ENCODE results near the gene KCNQ2. TPM values are rescaled to one million over a fixed set of nuclear protein-coding genes. Genes with fewer than 3 reads are reported as not detected.

The KCNQ2 gene
- total RNA-seq, 1 donor from 2014 or later: 157 TPM

DNA sequence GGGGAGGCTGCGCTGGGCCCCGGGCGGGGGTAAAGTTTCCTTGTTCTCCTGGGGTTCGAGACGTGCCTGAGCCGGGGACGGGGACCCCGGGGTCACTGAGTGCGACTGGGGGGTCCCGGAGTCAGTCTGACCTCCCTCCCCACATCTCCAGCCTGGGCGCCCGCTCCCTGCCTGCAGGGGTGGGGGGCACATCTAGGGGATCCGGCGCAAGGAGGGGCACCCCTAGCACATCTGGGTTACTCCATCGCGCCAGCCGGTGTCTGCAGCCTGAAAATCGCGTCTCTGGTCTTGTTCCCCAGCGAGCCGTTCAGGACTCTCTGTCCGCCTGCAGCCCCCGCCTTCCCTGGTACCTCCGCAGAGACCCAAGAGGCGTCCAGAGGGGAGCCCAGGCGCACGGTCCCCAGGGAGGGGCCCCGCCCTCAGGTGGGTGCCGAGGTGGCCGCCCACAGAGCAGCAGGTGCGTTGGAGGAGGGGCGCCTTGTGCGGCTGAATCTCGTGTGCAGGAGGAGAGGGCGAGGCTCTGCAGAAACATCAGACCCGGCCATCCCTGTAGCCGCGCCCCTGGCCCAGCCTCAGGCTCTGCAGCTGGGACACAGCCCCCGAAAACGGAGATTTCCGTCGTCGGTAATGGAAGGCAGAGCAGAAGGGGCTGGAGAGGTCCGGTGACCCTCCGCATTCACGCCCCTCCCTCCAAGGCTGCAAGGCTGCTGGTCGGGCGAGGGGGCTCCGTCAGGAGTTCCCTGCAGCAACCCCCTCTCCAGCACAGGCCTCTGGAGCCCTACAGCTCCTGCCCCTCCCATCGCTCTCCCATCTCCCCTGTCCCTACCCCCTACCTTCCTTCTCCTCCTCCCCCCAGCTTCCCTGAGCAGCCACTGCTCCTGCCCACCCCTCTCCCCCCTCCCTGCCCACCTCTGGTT is 110.7 kb downstream of the KCNQ2 start:
- DNase-seq (ENCODE audit: low read depth, low spot score): no peak
- H3K9me3 Mint-ChIP-seq: no peaks in the 10 kb centered on the region
- H3K4me3 Mint-ChIP-seq: peak overlapping the region; percentile 74
- H3K27me3 Mint-ChIP-seq (ENCODE audit: low read depth): peaks cover 26% of the 10 kb centered on the region
- no peak overlapping the region for H3K27ac Mint-ChIP-seq (ENCODE audit: unreplicated experiment)
- no peak for TF ChIP-seq CTCF (conservative IDR thresholded peaks at IDR 0.05)
- no peaks in the 10 kb centered on the region for H3K36me3 Mint-ChIP-seq (ENCODE audit: low read depth)
- H3K4me1 Mint-ChIP-seq: peaks cover 19% of the 10 kb centered on the region

DNA sequence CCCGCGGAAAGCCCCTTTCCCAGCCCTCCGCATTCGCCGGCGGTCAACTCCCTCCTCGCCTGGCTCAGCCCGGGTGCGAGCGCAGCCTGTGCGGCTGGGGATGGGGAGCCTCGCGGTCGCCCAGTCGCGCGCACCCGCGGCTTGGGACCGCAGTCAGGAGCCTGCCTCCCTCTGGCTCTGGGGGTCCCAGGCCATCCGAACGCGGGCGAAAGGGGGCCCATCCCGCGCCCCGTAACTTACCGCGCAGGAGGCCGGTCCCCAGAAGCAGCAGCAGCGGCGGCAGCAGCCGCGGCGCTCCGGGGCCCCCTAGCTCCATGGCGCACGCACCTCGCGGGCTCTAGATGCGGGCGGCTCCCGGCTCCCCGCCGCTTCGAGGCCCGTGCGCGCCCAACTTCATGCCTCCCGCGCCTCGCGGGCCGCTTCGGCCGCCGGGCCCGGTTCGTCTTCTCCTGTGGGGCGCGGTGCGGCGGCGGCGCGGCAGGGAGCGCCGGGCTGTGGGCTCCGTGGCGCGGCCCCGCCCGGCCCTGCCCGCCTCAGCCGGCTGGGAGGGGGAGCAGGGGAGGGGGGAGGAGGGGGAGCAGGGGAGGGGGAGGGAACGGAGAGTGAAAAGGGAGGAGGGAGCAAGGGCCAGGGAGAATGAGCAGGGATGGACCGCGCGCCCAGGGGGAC is 111.5 kb downstream of the KCNQ2 start, which contains the start of gene CHRNA4:
Gene CHRNA4, minus strand, starts transcription at position 500 of the 669 bp plus-strand sequence. Its CDS starts 184 bp downstream, at position 316.
- TF ChIP-seq CTCF (conservative IDR thresholded peaks at IDR 0.05): no peak
- Mint-ChIP-seq H3K27me3 (ENCODE audit: low read depth) (peaks cover 26% of the 10 kb centered on the region), H3K4me1 (peaks cover 19% of the 10 kb centered on the region), H3K36me3 (ENCODE audit: low read depth) (no peaks in the 10 kb centered on the region), H3K9me3 (no peaks in the 10 kb centered on the region), H3K27ac (ENCODE audit: unreplicated experiment) (no peak within 1 kb of the TSS), H3K4me3 (no peak within 1 kb of the TSS)
- DNase-seq (ENCODE audit: low read depth, low spot score): no peak

DNA sequence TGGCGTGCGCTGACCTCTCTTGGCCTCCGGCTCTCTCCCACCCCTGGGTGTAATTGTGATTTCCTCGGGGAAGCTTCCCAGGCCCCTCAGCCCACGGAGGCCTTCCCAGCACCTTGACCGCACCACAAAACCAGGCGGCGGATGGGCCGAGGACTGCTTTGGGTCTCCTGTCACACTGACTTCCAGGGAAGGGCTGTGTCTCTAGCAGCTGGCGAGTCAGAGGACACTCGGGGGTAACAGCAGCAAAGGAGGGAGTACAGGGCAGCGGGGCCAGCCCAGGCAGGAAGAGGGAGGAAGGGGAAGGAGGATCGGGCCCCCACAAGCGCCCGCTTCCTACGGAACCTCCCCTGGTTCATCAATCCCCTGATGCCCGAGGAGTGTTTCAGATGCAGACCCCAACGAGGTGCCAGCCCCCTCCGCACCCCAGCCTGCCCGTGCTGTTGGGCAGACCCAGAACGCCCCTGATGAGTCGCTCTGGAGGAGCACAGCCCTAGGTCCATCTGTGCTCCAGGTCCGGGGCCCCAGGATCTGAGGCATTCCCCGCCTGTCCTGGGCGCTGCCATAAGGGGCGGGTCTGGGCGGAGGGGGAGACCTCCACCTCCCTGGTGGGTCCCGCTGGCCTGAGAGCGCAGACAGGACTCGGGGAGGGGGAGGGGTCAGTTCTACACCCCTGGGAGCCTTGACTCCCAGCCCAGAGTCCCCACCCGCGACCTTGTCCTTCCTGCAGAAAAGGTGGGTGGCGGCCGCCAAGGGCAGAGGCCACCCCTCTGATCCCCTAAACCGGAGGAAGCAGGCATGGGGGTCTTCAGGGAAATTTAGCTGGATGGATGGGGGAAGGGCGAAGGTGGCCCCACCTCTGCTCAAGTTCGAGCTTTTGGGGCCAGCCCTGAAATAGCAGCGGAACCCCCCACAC is 112.3 kb downstream of the KCNQ2 start:
- Mint-ChIP-seq H3K9me3 (no peaks in the 10 kb centered on the region), H3K27ac (ENCODE audit: unreplicated experiment) (no peak overlapping the region), H3K36me3 (ENCODE audit: low read depth) (no peaks in the 10 kb centered on the region), H3K4me1 (peaks cover 19% of the 10 kb centered on the region), H3K4me3 (no peak overlapping the region), H3K27me3 (ENCODE audit: low read depth) (peaks cover 26% of the 10 kb centered on the region)
- TF ChIP-seq CTCF (conservative IDR thresholded peaks at IDR 0.05): no peak
- no peak for DNase-seq (ENCODE audit: low read depth, low spot score)

DNA sequence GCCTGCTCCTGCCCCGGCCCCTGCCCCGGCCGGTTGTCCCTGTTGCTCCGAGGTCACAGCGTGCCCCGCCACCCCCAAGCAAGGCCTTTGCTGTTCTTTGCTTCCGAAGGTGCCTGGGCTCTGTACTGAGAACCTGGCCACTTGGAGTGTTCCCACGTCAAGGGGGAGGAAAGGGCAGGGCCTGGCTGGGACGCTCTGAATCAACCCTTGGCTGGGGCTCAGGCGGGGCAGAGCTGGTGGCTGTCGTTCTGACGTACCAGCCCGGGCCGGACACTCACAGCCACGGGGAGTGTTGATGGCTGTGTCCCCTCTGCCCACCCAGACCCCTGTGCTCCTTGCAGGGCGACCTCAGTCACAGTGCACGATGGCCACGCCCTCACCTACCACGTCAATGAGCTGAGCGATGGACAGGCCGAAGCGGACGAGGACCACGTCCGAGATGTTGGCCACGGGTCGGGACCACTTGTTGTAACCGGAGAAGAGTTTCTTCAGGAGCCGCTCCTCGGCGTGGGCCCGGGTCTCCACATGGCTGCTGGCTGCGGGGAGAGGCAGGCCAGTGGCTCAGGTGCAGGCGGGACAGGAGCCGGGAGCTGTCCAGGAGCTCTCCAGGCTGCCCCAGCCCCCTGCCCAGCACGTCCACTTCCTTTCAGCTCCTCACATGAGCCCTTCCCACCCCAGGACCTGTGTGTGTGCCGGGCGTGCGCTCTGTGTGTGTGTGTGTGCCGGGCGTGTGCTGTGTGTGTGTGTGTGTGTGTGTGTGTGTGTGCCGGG is 113.1 kb downstream of the KCNQ2 start:
- H3K4me3 Mint-ChIP-seq: no peak overlapping the region
- DNase-seq (ENCODE audit: low read depth, low spot score): no peak
- H3K9me3 Mint-ChIP-seq: no peaks in the 10 kb centered on the region
- TF ChIP-seq CTCF (conservative IDR thresholded peaks at IDR 0.05): no peak
- no peaks in the 10 kb centered on the region for H3K36me3 Mint-ChIP-seq (ENCODE audit: low read depth)
- H3K4me1 Mint-ChIP-seq: peaks cover 23% of the 10 kb centered on the region
- no peak overlapping the region for H3K27ac Mint-ChIP-seq (ENCODE audit: unreplicated experiment)
- peaks cover 27% of the 10 kb centered on the region for H3K27me3 Mint-ChIP-seq (ENCODE audit: low read depth)
